T-helper 1 cell treated with Interleukin-12 subunit alpha and Interleukin-12 subunit beta and Interleukin-4 antibody, amounts not matched to agents 30 ng/mL and 1 ng/mL, for 36 hours (primary cell): ENCODE data around the gene GIMAP8. TPM values are rescaled to one million over a fixed set of nuclear protein-coding genes. Genes with fewer than 3 reads are reported as not detected.
"Not testable (repeated sequence)": the region's sequence is repeated elsewhere in the genome, so short reads cannot be mapped to it uniquely, and the experiment has no call there.

Experiments used
- intact Hi-C: fragments of 100-400 bp; cut with micrococcal nuclease; formaldehyde crosslinking; loops from one replicate; pipeline ENCODE4 v1.15.1; 2024
- total RNA-seq: library from RNA; stranded (reverse); gene quantifications from 2 replicates; pipeline ENCODE4 v1.2.3, GENCODE V29; 2022

Gene GIMAP8
- total RNA-seq, 1 donor from 2014 or later = 54.5 TPM

DNA sequence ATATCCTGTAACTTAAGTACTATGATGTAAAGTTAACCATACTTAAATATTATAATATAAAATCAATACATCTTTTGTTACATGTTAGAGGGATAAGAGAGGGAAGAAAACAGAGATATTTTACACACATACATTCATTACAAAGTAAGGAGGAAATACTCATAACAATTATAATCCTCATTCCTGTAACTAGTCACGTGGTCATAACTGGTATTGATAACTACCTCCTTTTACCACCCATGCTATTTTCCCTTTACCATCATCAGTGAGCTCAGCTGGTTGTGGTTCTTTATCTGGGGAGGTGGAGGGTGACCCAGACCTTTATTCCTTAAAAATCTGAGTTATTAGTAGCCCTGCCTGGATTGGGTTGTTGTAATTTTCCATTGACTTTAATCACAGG lies 8.3 kb downstream of the GIMAP8 start:
- intact Hi-C loops = no loop called here

DNA sequence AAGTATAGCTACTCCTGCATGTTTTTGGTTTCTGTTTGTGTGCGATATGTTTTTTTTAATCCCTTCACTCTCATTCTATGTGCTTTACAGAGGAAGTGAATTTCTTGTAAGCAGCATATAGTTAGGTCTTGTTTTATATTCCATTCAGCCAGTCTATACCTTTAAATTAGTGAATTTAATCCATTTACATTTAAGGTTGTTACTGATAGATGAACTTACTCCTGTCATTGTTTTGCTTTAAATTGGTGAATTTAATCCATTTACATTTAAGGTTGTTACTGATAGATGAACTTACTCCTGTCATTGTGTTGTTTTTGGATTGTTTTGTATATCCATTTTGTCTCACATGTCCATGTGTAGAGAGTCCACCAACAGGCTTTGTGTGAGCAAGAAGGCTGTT lies 11.1 kb downstream of the GIMAP8 start:
- intact Hi-C loops = no loop called here

DNA sequence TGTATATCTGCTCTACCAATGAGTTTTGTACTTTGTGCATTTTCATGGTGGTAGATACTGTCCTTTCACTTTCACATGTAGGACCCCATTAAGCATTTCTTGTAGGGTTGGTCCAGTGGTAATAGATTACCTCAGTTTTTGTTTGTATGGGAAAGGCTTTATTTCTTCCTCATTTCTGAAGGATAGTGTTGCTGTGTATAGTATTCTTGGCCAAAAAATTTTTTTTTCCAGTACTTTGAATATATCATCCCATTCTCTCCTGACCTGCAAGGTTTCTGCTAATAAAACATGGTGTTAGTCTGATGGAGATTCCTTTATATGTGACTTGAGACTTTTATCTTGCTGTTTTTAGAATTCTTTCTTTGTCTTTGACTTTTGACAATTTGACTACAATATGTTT lies 12.0 kb downstream of the GIMAP8 start:
- intact Hi-C loops = no loop called here

DNA sequence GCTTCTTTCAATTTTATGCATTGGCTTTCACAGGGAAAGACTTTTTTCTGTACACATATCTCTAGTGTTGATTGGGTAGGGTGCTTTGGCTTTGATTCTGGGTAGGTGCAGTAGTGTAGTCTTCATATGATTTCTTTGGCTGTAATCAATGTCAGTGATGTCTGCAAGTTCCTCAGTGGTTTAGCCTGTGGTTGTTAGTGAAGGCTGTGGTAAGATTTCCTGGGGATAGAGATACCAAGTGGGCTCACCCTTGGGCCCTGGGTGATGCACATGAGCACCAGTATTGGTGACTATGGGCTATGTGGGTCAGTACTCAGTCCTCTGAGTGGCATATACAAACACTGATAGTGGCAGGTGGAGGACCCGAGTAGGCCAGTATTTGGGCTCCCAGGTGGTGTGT lies 13.0 kb downstream of the GIMAP8 start:
- intact Hi-C loops = no loop called here

DNA sequence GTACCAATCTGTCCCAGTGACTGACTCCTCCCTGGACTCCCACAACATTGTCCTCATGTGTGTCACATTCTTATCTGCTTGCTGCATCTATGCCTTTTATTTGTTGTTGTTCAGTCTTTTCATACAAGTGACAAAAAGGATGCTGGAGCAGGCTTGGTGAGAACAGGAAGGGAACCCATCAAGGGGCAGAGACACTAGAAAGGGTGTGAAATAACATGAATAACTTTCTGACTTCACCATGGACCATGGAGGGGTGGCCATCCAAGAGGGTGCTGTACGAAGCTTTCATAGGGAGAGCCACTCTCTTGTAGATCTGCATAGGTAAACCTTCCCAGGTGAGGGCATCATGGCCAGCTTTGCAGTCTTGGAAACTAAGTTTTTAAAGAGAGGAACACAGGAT lies 14.5 kb downstream of the GIMAP8 start:
- intact Hi-C loops = no loop called here

DNA sequence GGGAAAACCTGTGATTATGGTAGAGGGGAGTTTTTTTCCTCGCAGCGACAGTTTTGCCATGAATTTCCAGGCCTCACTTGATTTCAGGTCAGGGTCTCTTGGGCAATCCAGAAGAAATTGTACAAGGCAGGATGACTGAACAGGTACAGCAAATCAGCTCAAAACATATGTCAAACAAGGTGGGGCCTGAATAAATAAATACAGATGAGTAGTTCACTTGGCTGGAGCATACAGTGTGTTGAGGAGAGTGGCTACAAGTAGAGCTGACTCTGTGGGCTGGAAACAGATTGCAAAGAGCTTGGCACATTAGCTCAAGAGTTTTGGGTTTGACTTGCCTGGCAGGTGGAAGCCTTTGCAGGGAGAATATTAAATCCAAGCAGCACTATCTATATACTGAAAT lies 15.0 kb downstream of the GIMAP8 start:
- intact Hi-C loops = no loop called here

DNA sequence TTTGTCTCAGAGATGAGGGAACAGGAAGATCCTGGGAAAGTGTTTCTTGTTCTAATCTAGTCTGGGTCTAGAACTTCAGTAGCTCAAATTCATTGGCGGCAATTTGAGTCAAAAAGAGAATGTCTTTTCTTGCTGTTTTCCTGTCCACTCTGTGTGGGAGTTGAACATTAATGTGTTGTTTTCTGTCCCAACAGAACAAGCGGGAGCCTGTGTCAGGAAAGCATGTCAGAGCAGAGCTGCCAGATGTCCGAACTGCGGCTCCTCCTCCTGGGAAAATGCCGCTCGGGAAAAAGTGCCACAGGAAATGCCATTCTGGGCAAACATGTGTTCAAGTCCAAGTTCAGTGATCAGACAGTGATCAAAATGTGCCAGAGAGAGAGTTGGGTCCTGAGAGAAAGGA lies 16.0 kb downstream of the GIMAP8 start:
- intact Hi-C loops = no loop called here

DNA sequence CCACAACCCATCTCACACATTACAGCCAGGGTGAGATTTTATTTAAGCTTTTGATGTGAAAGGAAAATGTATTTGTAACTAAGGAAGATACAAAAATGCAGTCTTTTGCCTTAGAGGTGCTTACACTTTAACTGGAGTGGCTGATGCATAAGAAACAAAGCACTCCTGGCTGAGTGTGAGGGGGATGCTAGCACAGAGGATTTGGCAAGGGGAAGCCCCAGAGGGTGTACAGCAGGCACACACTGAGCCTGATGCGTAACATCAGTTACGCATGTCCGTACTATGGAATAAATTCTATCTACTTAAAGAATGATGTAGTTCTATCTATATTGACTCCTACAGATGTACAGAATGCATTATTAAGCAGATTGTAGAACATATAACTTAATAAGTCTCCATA lies 17.8 kb downstream of the GIMAP8 start:
- intact Hi-C loops = loop anchor here (1.0 kb wide), 1 partner anchor 10 kb away; no protein-coding TSS in a partner anchor

DNA sequence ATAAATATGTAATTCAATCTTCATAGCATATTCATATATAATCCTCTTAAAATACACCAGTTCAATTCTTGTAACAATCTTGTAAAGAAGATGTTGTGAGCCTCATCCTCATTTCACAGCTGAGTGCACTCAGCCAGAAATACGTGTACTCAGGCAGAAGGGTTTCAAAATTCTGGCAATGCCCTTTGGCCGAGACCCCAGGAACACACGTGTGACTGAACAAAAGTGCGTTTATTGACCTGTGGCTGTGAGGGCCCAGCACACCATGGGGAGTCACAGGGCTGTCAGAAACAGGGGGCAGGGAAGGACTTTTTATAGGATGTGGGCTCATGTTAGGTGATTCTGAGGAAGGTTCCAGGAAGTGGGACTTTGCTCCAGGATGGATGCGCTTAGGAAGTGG lies 21.5 kb downstream of the GIMAP8 start:
- intact Hi-C loops = no loop called here

DNA sequence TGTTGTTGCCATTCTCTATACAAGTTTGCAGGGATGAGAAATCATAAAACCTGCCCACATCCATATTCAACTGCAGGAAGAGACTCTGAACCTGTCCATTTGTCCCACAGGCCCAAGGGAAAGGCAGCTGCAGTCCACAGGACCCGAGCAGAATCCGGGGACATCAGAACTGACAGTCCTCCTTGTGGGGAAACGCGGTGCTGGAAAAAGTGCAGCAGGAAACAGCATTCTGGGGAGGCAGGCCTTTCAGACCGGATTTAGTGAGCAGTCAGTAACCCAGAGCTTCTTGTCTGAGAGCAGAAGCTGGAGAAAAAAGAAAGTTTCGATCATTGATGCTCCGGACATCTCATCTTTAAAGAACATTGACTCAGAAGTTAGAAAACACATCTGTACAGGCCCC lies 23.5 kb downstream of the GIMAP8 start:
- intact Hi-C loops = no loop called here

DNA sequence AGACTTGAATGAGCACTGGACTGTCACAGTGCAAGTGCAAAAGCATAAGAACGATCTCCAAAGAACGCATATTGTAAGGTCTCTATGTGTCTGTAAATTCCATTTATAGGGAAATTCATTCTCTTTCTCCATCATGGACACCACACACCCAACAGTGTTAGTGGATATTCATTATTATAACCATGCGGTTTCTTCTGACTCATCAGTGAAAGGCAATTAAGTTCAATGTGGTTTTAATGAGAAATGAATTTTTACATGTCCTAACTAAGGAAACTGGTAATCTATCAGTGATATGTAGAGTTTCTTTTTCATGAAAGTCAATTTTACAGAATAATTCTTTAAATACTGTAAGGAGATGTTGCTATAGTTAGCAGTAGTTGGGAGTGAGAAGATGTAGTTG lies 25.9 kb downstream of the GIMAP8 start:
- intact Hi-C loops = no loop called here

DNA sequence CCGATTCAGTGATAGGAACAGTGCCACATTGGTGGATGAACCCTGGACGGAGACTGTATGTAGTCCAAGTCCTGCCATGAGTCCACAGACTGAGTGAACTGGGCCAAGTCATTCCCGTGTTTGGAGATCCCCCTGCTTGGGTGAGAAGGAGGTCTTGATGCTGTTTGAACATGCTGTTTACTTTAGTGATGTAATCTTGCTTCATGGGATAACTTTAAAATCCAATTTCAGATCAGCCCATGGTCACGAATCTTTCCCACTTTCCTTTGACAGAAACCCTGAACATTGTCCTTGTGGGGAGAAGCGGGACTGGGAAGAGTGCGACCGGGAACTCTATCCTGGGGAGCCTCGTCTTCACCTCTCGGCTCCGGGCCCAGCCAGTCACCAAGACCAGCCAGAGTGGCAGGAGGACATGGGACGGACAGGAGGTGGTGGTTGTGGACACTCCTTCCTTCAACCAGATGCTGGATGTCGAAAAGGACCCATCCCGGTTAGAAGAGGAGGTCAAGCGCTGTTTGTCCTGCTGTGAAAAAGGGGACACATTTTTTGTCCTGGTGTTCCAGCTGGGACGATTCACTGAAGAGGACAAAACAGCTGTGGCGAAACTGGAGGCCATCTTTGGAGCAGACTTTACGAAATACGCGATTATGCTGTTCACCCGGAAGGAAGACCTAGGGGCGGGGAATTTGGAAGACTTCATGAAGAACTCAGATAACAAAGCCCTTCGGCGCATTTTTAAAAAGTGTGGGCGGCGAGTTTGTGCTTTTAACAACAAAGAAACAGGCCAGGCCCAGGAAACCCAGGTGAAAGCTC lies 26.6 kb downstream of the GIMAP8 start:
- intact Hi-C loops = no loop called here

DNA sequence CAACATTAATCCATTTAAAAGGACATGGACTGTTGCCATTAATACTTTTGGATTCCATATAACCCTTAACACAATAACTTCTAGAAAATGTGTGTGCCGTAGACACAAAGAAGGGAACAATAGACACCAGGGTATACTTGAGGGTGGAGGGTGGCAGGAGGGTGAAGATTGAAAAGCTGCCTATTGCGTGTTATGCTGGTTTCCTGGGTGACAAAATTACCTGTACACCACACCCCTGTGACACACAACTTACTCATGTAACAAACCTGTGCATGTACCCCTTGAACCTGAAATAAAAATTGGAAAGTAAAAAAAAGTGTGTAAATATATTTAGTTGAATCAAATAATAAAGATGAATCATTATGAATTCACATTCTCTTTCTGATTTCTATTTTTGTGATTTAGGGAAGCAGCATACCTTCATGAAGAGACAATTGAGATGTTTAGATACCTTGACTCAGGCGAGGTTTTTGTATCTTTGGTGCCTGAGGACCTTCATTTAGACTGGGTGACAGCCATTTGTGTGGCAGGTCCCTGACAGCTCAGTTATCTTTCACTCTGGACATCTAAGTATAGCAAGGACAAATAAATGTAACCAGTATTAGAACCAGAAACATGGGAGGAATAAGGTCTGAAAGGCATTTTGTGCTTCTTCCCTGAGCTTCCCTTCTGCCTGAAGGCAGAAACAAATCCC lies 28.7 kb downstream of the GIMAP8 start:
- intact Hi-C loops = no loop called here

DNA sequence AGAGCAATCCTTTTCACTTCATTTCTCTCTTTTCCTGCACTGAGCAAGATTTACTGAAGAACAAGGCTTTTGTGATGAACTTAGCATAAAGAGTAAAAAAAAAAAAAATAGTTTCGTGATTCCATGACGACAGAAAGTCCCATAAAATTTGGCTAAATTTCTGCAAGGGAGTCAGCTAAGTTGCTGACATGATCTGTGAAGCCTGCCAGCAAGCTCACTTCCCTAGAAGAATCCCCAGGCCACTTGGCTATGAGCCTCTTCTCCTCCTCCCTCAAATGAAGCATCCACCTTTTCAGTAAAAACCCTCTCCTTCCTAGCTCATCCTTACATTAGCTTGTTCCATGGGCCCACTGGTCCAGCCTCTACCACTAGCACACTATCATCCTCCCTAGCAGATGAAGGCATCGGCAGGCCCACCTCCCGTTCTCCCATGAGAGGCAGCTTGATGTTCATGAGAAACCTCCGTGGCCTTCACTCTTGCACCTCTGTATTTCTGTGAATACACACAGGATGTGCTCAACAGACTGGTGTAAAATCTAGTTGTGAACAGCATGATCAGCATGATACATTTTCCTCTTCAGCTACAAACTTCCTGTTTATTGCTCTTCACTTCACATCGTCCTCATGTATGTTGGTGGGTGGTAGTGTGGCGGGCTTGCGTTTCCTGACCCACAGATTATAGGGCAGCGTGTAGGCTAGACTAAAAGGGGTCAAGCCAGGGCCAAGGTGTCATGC lies 30.9 kb downstream of the GIMAP8 start:
- intact Hi-C loops = loop anchor here (1.0 kb wide), 4 partner anchors 21 to 274 kb away; partner anchors contain the start of genes GIMAP7 and GIMAP8

DNA sequence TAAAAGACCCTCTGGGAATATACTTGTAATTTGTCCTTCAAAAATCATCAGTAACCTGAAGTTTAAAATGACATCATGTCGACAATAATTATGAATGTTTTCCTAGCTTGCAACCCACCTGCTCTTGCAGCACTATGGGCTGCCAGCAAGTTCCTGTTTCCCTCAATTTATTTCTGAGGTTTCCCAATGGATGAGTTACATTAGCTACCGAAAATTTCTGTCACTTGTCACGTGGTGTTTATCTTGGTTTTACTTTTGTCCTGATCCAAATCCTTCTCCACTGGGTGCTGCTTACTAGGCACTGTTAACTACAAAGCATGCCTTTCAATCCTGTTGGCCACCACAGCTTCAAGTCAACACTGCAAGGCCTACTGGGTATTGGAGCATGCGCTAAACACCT lies 31.5 kb downstream of the GIMAP8 start:
- intact Hi-C loops = loop anchor here (1.0 kb wide), 4 partner anchors 20 to 273 kb away; partner anchors contain the start of genes GIMAP7 and GIMAP8

DNA sequence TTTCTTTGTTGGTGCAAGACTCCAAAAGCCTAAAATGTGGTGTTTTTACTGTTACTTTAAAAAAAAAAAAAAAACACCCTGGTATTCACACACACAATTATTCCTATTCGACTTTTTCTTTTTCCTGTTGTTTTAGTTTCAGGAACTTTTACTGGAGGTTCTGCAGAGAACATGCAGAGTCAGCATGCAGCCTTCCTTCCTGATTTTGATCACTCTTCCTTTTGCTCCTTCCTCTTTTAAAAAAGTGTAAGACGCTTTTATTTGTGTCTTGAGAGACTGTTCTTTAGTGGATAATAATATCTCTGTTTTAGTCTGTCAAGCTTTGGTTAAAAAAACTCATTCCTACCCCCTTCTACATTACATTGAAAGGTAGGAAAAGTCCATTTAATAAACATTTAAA lies 33.1 kb downstream of the GIMAP8 start:
- intact Hi-C loops = loop anchor here (1.0 kb wide), 1 partner anchor 185 kb away; no protein-coding TSS in a partner anchor

DNA sequence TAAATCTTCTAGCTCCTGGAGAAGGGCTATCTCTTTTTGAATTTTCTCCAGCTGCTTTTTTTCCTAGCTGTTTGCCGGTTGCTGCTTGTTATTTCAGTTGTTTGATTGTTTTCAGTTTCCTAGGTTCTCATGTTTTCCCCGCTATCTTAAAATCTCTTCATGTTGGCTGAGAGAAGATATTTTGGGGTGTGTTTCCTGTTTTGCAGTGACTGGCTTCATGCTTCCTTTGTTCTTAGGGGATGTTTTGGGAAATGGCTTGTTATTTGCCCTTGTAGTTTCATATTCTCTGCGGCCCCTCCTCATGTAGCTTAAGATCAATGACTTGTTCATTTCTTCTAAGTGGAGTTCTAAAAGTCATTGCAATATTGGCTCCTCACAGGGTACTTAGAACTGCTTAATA lies 33.6 kb downstream of the GIMAP8 start:
- intact Hi-C loops = not testable (repeated sequence)

DNA sequence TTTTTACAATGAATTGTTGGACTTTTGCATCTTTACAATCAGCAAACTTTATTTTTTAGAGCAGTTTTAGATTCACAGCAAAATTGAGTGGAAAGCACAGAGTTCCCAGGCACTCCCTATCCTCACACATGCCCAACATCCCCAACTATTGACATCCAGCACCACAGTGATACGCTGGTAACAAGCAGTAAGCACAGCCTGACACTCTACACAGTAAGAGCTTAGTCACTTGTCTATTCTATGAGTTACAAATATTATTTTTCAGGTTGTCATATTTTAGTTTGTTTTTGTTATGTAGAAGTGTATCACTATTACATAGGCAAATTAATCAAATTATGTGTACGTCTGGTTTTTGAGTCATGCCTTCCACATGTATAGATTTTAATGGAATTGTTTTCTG lies 37.2 kb downstream of the GIMAP8 start:
- intact Hi-C loops = loop anchor here (1.0 kb wide), 1 partner anchor 9 kb away; no protein-coding TSS in a partner anchor

DNA sequence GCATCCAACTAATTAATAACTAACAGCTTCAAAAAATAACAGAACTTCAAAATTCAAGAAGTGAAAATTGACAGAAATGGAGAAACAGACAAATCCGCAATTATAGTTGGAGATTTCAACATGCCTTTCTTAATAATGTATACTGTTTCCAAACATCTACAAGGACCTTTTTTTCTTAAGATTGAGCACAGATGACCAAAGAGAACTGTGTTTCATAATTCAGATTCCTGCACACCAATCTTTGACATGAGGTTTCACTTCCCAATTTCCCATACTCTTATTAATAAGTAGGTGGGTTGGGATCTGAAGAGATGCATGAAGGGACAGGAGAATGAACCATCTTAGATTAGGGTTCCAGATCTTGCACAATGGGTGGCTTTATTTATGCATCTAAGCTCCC lies 39.4 kb downstream of the GIMAP8 start:
- intact Hi-C loops = no loop called here

DNA sequence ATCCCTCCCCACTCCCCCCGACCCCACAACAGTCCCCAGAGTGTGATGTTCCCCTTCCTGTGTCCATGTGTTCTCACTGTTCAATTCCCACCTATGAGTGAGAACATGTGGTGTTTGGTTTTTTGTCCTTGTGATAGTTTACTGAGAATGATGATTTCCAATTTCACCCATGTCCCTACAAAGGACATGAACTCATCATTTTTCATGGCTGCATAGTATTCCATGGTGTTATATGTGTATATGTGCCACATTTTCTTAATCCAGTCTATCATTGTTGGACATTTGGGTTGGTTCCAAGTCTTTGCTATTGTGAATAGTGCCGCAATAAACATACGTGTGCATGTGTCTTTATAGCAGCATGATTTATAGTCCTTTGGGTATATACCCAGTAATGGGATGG lies 43.0 kb downstream of the GIMAP8 start:
- intact Hi-C loops = not testable (repeated sequence)

DNA sequence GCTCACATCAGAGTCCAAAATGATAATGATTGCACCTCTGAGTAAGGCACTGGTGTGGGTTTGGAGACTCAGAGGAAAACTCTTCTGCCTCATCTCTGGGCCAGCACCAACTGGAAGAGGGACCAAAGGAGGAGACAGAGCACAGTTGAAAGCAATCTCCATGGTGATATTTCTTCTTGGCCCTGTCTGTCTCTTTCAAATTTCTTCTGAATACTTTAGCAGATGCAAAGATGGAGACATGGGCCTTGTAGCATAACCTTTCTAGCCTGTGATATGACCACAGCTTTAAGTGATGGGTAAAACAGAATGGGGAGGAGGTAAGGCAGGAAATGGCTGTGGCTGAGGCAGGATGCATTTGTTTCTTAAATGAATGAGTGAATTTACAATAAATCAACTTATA lies 52.1 kb downstream of the GIMAP8 start:
- intact Hi-C loops = loop anchor here (1.0 kb wide), 2 partner anchors 12 to 21 kb away; partner anchors contain the start of gene GIMAP7

DNA sequence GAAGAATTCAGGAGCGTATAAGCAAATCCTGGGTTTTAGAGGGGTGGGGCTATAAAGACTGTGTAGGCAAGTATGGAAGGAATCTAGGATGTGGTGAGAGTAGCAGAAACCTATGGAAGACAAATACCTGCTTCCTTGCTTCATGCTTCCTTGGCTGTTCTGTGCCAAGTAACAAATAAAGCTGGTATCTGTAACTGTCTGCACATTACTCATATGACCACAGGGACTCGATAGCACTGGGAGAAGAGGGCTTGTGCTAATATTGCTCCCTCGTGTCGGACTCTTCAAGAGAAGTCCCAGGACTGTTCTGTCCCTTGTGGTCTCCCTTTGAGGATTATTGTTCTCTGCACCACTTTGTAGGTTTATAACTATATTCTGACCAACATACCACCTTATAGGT lies 52.7 kb downstream of the GIMAP8 start:
- intact Hi-C loops = no loop called here
